Eye (tissue), 1 donor: Measurements from ENCODE around the gene PPBP.
"Not testable (repeated sequence)": the region's sequence is repeated elsewhere in the genome, so short reads cannot be mapped to it uniquely, and the experiment has no call there.

Experiments
- DNase-seq: peaks from one replicate; pipeline ENCODE4 v3.0.0-alpha.2; 2015

The PPBP gene

GRCh38 chr4:73991742-73992000 lies 3.7 kb upstream of the PPBP start:
- no peak for DNase-seq

- no peak for DNase-seq
These were observed 3.2 kb upstream of the PPBP start for GRCh38 chr4:73990988-73991741.

GRCh38 chr4:73989928-73990327 lies 1.9 kb upstream of the PPBP start:
- no peak for DNase-seq

- no peak for DNase-seq
These were observed 1.0 kb upstream of the PPBP start for GRCh38 chr4:73989031-73989430.

- DNase-seq: no peak
These were observed 2.5 kb downstream of the PPBP start for GRCh38 chr4:73985528-73985852.

GRCh38 chr4:73984736-73985527 lies 3.1 kb downstream of the PPBP start:
- DNase-seq: no peak

- DNase-seq: not testable (repeated sequence)
These were observed 6.8 kb downstream of the PPBP start for GRCh38 chr4:73981175-73981574.

DNA sequence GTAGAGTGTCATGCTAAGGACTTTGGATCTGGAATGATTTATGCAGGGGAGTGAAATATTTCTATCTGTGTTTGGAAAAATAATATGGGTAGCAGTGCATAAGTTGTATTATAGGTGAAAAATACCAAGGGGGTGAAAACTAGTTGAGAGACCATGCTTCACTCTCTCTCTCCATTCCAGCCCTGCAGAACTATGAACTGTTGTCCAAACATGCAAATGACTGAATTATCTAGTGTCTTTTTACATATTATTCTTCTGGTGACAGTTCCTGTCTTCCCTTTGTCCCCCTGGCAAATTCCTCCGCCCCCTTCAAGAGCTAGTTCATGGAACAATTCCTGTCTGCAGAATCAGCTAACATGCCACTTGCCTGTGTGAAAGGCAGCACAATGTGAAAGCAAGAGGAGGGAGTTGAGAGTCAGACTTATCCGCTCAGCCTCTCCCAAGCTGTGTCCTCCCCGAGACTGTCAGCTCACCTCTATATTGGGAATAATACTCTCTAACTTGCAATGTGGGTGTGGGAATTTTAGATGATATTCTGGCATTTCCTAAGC lies 8.5 kb downstream of the PPBP start:
- DNase-seq: no peak

GRCh38 chr4:73978886-73979285 lies 9.1 kb downstream of the PPBP start:
- no peak for DNase-seq

DNA sequence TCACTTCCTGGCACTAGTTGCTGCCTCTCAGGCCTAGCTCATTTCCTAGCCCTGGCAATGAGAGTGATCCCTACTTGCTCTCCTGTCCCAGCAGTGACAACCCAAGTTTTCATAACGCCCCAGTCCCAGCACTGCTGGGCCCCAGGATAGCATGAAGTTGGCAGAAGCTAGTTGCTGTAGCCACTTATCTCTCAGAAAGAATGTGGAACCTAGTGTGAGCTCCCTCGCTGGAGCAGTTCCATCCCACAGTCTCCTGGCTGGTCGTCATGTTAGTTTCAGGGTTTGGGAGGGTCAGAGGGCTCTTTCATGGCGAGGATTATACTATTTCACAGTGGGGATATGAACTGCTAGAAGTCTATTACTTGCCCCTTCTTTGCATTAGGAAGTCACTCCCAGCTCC lies 11.3 kb downstream of the PPBP start:
- DNase-seq: no peak

- DNase-seq: no peak
These were observed 11.8 kb downstream of the PPBP start for GRCh38 chr4:73976217-73976616.

DNA sequence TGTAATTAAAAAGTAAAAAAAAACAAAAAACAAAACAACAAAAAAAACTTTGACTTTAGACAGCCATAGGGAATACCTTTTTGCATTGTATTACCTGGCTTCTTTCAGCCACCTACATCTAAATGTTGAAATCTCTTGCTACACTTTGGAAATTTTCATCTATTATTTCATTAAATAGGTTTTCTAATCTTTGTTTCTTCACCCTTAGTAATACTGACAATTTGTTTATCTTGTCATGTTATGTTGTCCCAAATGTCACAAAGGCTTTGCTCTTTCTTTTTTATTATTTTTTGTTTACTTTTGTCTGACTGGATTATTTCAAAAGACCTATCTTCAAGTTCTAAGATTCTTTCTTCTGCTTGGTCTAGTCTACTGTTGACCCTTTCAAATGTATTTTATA lies 13.6 kb downstream of the PPBP start:
- DNase-seq: no peak

DNA sequence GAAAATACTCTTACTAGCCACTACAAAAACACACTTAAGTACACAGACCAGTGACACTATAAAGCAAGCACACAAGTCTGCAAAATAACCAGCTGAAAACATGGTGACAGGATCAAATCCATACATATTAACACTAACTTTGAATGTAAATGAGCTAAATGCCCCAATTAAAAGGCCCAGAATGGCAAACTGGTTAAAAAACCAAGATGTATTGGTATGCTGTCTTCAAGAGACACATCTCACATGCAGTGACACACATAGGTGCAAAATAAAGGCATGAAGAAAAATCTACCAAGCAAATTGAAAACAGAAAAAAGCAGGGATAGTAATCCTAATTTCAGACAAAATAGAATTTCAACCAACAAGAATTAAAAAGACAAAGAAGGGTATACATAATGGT lies 17.0 kb downstream of the PPBP start:
- DNase-seq: no peak

GRCh38 chr4:73970011-73970410 lies 18.0 kb downstream of the PPBP start:
- no peak for DNase-seq

- DNase-seq: no peak
These were observed 20.1 kb downstream of the PPBP start for GRCh38 chr4:73967866-73968265.

- DNase-seq: no peak
These were observed 23.0 kb downstream of the PPBP start for GRCh38 chr4:73964862-73965611.

DNA sequence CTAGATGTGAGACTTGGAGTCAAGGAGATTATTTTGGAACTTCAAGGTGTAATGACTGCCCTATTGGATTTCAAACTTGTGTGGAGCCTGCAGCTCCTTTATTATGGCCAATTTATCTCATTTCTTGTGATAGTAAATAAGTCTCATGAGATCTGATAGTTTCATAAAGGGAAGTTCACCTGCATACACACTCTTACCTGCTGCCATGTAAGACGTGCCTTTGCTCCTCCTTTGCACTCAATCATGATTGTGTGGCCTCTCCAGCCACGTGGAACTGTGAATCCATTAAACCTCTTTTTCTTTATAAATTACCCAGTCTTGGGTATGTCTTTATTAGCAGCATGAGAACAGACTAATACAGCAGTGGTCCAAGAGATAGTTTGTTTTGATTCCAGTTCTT lies 25.3 kb downstream of the PPBP start:
- no peak for DNase-seq

DNA sequence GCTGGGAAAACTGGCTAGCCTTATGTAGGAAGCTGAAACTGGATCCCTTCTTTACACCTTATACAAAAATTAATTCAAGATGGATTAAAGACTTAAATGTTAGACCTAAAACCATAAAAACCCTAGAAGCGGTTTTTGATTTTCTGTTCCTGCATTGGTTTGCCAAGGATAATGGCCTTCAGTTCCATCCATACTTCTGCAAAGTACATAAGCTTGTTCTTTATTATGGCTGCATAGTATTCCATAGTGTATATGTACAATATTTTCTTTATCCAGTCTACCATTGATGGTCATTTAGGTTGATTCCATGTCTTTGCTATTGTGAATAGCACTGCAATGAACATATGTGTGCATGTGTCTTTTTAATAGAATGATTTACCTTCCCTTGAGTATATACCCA lies 28.9 kb downstream of the PPBP start:
- not testable (repeated sequence) for DNase-seq

GRCh38 chr4:73952352-73952751 lies 35.6 kb downstream of the PPBP start:
- no peak for DNase-seq

DNA sequence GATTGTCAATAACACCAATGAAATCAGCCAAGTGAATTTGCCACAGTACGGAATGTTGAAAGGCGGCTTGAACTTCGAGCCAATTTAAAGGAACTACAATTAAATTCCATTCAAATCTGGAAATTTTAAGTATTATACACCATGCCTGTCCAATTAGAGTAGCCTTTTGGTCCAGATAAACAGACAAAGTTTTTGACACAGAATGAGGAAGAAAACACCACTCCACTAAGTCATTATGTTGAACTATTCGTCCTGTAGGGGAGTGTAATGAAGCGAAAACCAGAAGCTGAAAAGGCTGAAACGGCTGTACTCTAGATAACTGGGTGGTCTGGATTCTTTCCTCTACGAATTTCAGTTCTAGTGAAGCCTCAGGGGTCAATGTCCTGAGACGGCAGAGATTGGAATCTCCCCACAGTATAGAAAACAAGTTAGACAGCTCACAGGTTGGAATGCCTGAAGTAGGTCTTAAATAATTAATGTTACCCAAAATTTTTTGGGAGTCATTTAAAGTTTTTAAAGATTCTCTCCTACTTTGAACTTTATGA lies 37.5 kb downstream of the PPBP start:
- peak; percentile 64 for DNase-seq

- DNase-seq: no peak
These were observed 38.8 kb downstream of the PPBP start for GRCh38 chr4:73948990-73949706.

DNA sequence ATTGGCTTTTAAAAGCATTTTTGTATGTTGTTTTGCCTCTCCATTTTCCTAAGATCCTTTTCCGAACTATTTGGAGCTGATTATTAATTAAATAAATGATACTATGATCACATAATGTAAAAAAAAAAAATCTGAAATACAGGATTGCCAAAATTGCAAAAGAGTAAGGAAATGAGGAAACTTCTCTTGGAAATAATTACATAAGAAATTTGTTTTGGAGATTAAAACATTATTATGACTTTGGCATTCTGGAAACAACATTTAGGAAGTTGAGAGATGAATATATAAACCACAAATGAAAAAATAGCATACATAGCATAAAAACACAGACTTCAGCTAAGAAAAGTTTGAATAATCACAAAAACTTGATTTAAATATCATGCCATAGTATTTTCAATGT lies 39.7 kb downstream of the PPBP start:
- DNase-seq: no peak
